Duodenal mucosa (tissue), 2 donors: Measurements from ENCODE around the gene SGMS2.
"Not testable (repeated sequence)": the region's sequence is repeated elsewhere in the genome, so short reads cannot be mapped to it uniquely, and the experiment has no call there.

Source experiments
- H3K27ac ChIP-seq: one replicate; pipeline ENCODE4 v1.7.0; 2013; ENCODE audit warnings: low read depth, low read length
- H3K27me3 ChIP-seq, 2 donors: one replicate each; pipeline ENCODE4 v1.7.0; 2013; ENCODE audit warnings: low read length in 2 of 2, control low read depth in 1 of 2; ENCODE audit not compliant: insufficient read depth in 2 of 2, control insufficient read depth in 1 of 2
- H3K36me3 ChIP-seq, 2 donors: one replicate each; pipeline ENCODE4 v1.7.0; 2013; ENCODE audit warnings: low read length in 2 of 2, control low read depth in 1 of 2; ENCODE audit not compliant: insufficient read depth in 2 of 2, control insufficient read depth in 1 of 2
- H3K4me1 ChIP-seq, 2 donors: one replicate each; pipeline ENCODE4 v1.7.0; 2013; ENCODE audit warnings: low read length in 2 of 2, control low read depth in 1 of 2; ENCODE audit not compliant: insufficient read depth in 2 of 2, control insufficient read depth in 1 of 2
- H3K4me3 ChIP-seq, 2 donors: one replicate each; pipeline ENCODE4 v1.7.0; 2013; ENCODE audit warnings: low read length in 2 of 2, low read depth in 1 of 2
- H3K9ac ChIP-seq, 2 donors: one replicate each; pipeline ENCODE4 v1.7.0; 2013; ENCODE audit warnings: low read length in 2 of 2, low read depth in 1 of 2
- H3K9me3 ChIP-seq, 2 donors: one replicate each; pipeline ENCODE4 v1.7.0; 2013; ENCODE audit warnings: low read length in 2 of 2, control low read depth in 1 of 2; ENCODE audit not compliant: control insufficient read depth in 1 of 2

The SGMS2 gene

DNA sequence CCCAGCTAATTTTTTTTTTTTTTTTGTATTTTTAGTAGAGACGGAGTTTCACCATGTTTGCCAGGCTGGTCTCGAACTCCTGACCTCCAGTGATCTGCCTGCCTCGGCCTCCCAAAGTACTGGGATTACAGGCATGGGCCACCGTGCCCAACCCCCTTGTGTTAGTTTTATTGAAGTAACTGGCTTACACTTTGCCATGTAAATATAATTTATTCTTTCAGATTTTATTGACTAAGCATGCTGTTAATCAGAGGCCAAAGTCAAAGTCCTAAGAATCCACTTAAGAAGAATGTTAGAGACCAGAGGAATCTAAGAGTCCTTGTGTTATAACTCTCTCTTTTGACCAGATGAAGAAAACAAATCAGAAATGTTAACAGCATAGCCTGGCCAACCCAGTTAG is 102.1 kb downstream of the SGMS2 start:
- not testable (repeated sequence) for H3K36me3 ChIP-seq, H3K4me3 ChIP-seq, H3K9me3 ChIP-seq, H3K27me3 ChIP-seq, H3K27ac ChIP-seq, H3K9ac ChIP-seq, H3K4me1 ChIP-seq

DNA sequence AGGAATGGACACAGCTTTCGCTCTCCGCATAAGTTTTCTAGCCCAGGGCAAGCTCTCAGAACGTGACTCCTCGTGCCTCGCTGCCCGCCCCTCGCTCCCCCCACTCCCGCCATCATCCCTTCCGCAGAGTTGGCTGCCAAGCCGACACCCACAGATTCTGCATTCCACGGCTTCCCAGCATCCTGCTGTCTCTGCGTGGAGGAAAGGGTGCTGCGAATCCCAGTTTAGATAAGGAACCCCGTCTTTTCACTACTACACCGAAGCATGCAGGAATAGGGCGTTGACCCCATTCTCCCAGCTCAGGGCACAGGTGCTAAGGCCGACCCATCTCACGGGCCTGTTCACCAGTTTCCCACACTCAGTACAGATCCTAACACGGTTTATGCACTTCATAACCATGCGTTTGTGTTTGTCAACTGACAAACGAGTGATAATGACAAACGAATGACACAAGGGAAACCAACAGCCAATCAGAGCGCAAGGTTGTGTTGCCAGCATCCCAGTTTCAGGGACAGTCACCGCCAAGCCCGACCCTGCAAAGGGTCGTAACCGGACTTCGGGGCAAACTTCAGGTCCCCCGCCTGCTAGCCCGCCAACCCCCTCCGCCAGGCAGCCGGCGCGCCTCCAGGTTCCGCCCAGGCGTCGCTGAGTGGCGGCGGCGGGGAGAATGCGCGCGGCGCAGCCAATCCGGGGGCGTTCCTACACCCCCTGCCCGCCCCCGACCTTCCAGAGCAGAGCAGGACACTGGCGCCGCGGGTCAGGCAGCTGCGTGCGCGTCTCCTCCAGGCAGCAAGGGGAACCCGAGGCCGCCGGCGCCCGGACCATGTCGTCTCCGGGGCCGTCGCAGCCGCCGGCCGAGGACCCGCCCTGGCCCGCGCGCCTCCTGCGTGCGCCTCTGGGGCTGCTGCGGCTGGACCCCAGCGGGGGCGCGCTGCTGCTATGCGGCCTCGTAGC is 106.4 kb downstream of the SGMS2 start, which contains the start of gene CYP2U1:
CYP2U1 (plus strand) TSS at position 729 of the 954 bp plus-strand sequence; CDS start at position 824, 95 bp downstream.
- no peaks in the 10 kb centered on the region for H3K36me3 ChIP-seq
- no peaks in the 10 kb centered on the region for H3K27me3 ChIP-seq
- peak within 1 kb of the TSS; percentile 67 to 73 for H3K9ac ChIP-seq
- no peak within 1 kb of the TSS for H3K27ac ChIP-seq
- H3K4me3 ChIP-seq, result peak within 1 kb of the TSS; percentile 78 to 87
- no peaks in the 10 kb centered on the region for H3K9me3 ChIP-seq
- peaks cover 15 to 17% of the 10 kb centered on the region in 2 donors for H3K4me1 ChIP-seq

DNA sequence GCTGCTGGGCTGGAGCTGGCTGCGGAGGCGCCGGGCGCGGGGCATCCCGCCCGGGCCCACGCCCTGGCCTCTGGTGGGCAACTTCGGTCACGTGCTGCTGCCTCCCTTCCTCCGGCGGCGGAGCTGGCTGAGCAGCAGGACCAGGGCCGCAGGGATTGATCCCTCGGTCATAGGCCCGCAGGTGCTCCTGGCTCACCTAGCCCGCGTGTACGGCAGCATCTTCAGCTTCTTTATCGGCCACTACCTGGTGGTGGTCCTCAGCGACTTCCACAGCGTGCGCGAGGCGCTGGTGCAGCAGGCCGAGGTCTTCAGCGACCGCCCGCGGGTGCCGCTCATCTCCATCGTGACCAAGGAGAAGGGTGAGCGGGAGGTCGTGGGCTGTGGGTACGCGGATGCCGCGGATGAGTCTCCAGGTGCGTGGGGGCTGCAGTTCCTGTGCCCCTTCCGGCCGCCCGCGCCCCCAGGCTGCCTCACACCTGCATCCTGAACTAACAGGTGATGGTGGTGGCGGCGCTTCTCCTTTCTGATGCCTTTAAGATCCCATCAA is 107.1 kb downstream of the SGMS2 start:
- no peaks in the 10 kb centered on the region for H3K9me3 ChIP-seq
- H3K27ac ChIP-seq, result no peak overlapping the region
- no peaks in the 10 kb centered on the region for H3K36me3 ChIP-seq
- peak overlapping the region; percentile 67 to 73 for H3K9ac ChIP-seq
- peaks cover 15 to 17% of the 10 kb centered on the region in 2 donors for H3K4me1 ChIP-seq
- H3K27me3 ChIP-seq, result no peaks in the 10 kb centered on the region
- peak overlapping the region; percentile 78 to 87 for H3K4me3 ChIP-seq

DNA sequence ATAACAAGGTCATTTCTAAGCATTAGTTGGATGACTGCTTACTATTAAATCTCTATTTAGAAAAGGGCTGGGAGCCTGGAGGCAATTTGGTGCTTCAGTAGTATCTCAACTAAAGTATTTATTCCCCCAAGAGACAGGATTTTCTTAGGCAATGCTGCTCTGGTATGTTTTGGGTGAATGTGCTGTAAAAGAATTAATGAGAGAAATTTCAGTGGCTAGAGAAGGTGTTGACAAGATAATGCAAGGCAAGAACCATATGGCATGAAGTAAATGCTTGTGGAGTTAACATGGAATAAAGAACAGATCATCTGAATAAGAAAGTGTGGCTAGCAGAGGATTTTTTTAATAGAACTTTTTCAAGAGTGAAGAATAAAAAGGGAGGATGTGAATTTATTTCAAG is 110.5 kb downstream of the SGMS2 start:
- Histone ChIP-seq H3K4me3 (no peak overlapping the region), H3K4me1 (peaks cover 11 to 15% of the 10 kb centered on the region in 2 donors), H3K9me3 (no peaks in the 10 kb centered on the region), H3K9ac (no peak overlapping the region), H3K27me3 (no peaks in the 10 kb centered on the region), H3K27ac (no peak overlapping the region), H3K36me3 (no peaks in the 10 kb centered on the region)

DNA sequence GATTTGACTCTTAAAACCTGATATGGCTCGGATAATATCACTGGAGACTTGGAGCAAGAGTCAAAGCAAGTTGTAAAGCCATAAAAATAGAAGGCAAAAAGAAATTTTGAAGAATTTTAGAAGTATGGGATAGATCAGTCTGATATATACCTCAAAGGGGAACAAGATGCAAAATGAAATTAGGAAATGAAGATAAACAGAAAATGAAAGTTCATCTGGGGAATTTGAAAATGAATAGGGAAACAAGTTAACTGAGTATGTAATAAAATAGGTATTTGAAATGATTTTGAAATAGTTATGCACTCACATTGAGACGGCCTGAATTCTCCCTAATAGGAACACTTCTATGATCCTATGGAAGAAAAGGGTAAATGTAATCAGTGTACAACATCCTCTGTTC is 112.3 kb downstream of the SGMS2 start:
- no peak overlapping the region for H3K27ac ChIP-seq
- H3K27me3 ChIP-seq, result no peaks in the 10 kb centered on the region
- H3K9me3 ChIP-seq, result no peaks in the 10 kb centered on the region
- H3K4me3 ChIP-seq, result no peak overlapping the region
- peaks cover 6 to 9% of the 10 kb centered on the region in 2 donors for H3K4me1 ChIP-seq
- no peak overlapping the region for H3K9ac ChIP-seq
- no peaks in the 10 kb centered on the region for H3K36me3 ChIP-seq

DNA sequence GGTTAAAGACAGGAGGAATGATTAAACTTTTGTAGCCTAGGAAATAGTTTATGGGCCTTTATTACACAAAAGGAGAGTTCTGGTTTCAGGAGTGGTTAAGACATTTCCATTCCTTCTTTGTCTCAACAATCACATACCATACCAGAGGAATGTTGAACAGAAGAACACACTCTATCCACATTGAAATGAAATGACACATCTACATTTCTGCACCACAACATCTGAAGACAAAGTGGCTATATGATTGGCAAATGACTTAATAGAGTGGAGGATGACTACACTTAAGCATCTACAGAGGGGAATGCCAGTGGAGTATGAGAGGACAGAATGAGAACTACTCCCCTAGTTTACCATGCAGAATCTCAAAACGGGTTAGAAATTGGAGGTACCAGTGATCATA is 114.6 kb downstream of the SGMS2 start:
- Histone ChIP-seq H3K9ac (no peak overlapping the region), H3K36me3 (no peaks in the 10 kb centered on the region), H3K27ac (no peak overlapping the region), H3K4me1 (no peaks in the 10 kb centered on the region), H3K4me3 (no peak overlapping the region), H3K27me3 (no peaks in the 10 kb centered on the region), H3K9me3 (no peaks in the 10 kb centered on the region)

DNA sequence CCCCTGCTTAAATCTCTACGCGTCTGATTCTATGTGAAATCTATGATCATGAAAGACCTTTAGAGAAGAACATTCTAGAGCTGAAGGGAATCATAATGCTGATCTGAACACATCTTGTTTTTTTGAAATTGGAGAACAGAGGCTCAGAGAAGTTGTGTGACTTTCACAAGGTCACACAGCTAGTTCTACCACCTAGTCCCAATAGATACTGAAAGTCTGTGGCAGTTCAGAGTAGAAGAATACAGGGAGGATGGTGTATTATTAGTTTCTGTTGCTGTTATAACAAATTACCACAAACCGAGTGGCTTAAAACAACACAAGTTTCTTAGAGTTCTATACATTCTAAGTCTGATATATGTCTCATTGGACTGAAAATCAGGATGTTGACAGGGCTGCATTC is 121.1 kb downstream of the SGMS2 start:
- Histone ChIP-seq H3K27me3 (no peaks in the 10 kb centered on the region), H3K9ac (no peak overlapping the region), H3K4me3 (no peak overlapping the region), H3K36me3 (peaks cover 0 to 5% of the 10 kb centered on the region in 2 donors), H3K9me3 (no peaks in the 10 kb centered on the region), H3K27ac (no peak overlapping the region), H3K4me1 (no peaks in the 10 kb centered on the region)

DNA sequence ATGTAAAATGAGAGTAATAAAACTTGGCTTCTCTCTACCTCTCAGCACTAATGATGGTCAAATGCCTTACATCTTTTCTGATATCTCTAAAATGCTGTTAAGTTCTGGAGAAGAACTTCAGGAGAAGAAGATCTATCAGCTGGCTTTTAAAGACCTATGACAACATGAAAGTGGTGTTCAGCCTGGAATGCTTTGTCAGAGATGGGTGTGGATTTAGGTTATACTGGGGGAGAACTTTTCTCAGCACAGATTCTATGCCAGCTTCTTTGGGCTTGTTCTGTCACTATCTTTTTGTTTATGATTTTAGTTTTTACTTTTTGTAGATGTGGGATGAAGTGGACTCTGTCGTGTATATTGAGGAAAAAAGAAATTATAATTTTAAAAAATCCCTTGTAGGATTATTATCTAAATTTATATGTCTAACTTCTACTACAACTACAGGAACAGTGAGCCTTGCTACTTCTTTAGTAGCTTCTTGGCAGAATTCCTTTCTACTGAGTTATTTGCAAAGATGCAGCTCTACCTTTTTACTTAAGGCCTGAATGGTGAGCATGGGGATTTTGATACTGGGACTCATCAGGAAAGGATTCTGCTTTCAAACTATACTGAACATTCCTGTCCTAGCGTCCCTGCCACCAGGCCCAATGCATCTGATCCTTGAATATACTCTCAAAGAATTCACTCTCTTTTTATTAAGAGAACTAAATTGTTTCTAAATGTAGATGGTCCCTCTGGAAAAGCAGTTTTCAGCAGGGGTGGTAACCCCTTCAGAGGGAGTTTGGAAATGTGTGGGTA is 126.2 kb downstream of the SGMS2 start:
- Histone ChIP-seq H3K27ac (no peak overlapping the region), H3K27me3 (no peaks in the 10 kb centered on the region), H3K36me3 (peaks cover 0 to 5% of the 10 kb centered on the region in 2 donors), H3K4me1 (no peaks in the 10 kb centered on the region), H3K4me3 (no peak overlapping the region), H3K9me3 (peaks cover 0 to 6% of the 10 kb centered on the region in 2 donors), H3K9ac (no peak overlapping the region)

DNA sequence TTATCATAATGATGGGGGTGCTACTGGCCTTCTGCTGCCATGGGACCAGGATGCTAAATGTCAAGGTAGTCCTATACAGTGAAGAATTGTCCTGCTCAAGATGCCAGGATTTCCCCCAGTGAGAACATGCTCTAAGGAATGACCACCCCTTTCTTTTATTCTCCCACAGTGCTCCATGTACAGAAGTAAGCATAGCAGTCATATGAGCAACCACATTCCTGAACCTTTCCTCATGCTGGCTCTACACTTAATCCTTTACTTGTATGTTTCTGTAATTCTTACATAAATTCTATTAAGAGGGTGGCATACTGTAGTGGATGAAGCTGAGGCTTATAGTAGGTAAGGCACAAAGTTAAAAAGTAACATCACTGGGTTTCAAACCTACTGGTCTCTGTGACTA is 126.8 kb downstream of the SGMS2 start:
- H3K4me1 ChIP-seq, result no peaks in the 10 kb centered on the region
- H3K4me3 ChIP-seq, result no peak overlapping the region
- no peak overlapping the region for H3K27ac ChIP-seq
- peaks cover 0 to 9% of the 10 kb centered on the region in 2 donors for H3K9me3 ChIP-seq
- H3K36me3 ChIP-seq, result peaks cover 0 to 5% of the 10 kb centered on the region in 2 donors
- no peak overlapping the region for H3K9ac ChIP-seq
- H3K27me3 ChIP-seq, result no peaks in the 10 kb centered on the region

DNA sequence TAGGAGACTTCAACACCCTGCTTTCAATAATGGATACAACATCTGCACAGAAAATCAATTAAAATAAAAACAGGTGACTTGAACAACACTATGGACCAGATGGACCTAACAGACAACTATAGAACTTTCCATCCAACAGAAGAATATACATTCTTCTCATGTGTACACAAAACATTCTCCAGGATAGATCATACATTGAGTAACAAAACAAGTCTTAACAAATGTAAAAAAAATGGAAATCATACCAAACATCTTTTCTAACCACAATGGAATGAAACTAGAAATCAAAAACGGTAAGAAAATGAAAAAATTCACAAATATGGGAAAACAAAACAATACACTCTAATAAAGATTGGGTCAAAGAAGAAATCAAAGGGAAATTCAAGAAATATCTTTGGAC is 131.3 kb downstream of the SGMS2 start:
- Histone ChIP-seq H3K27me3 (no peaks in the 10 kb centered on the region), H3K9ac (no peak overlapping the region), H3K27ac (no peak overlapping the region), H3K4me1 (no peaks in the 10 kb centered on the region), H3K36me3 (no peaks in the 10 kb centered on the region), H3K9me3 (peaks cover 0 to 9% of the 10 kb centered on the region in 2 donors), H3K4me3 (no peak overlapping the region)
